Smooth muscle cell (in vitro differentiated cells): ENCODE results near the gene FGF2. TPM values are rescaled to one million over a fixed set of nuclear protein-coding genes. Genes with fewer than 3 reads are reported as not detected.

Experiments
- DNase-seq: peaks from one replicate; lab custom pipeline; 2025; ENCODE audit not compliant: unreplicated experiment; lab: John Stamatoyannopoulos, UW
- H2AFZ ChIP-seq: fragments of 200-600 bp; sonication (generic); 2 replicates; pipeline ENCODE4 v1.6.0; 2016; ENCODE audit warnings: antibody characterized with exemption, low read depth, mild to moderate bottlenecking
- H3F3A ChIP-seq: fragments of 200-600 bp; sonication (generic); 2 replicates; pipeline ENCODE4 v1.6.0; 2017; ENCODE audit warnings: antibody characterized with exemption, low read depth
- H3K27ac ChIP-seq: fragments of 200-600 bp; sonication (generic); 2 replicates; pipeline ENCODE4 v1.5.1; 2016; ENCODE audit warnings: low read depth, mild to moderate bottlenecking
- H3K27me3 ChIP-seq: fragments of 200-600 bp; sonication (generic); 2 replicates; pipeline ENCODE4 v1.6.1; 2016; ENCODE audit warnings: low read depth, mild to moderate bottlenecking
- H3K36me3 ChIP-seq: fragments of 200-600 bp; sonication (generic); 2 replicates; pipeline ENCODE4 v1.5.1; 2016; ENCODE audit warnings: low read depth
- H3K4me1 ChIP-seq: fragments of 200-600 bp; sonication (generic); 2 replicates; pipeline ENCODE4 v1.5.1; 2016; ENCODE audit warnings: low read depth
- H3K4me2 ChIP-seq: fragments of 200-600 bp; sonication (generic); 2 replicates; pipeline ENCODE4 v1.6.0; 2016; ENCODE audit warnings: mild to moderate bottlenecking
- H3K4me3 ChIP-seq: fragments of 200-600 bp; sonication (generic); 2 replicates; pipeline ENCODE4 v1.5.1; 2016; ENCODE audit warnings: mild to moderate bottlenecking
- H3K79me2 ChIP-seq: fragments of 200-600 bp; sonication (generic); 2 replicates; pipeline ENCODE4 v1.6.0; 2016; ENCODE audit warnings: low read depth, mild to moderate bottlenecking
- H3K9ac ChIP-seq: fragments of 200-600 bp; sonication (generic); 2 replicates; pipeline ENCODE4 v1.6.0; 2016; ENCODE audit warnings: low read depth
- H3K9me3 ChIP-seq: fragments of 200-600 bp; sonication (generic); replicated peaks from 2 replicates; pipeline ENCODE4 v1.5.1; 2016; ENCODE audit warnings: low read depth
- H4K20me1 ChIP-seq: fragments of 200-600 bp; sonication (generic); 2 replicates; pipeline ENCODE4 v1.6.0; 2016; ENCODE audit warnings: low read depth
- CTCF ChIP-seq: fragments of 200-600 bp; sonication (generic); IDR thresholded peaks from 2 replicates; pipeline ENCODE4 v1.5.1; 2017; ENCODE audit warnings: borderline replicate concordance, mild to moderate bottlenecking, antibody characterized with exemption; ENCODE audit not compliant: insufficient read depth, poor library complexity, severe bottlenecking
- WGBS: methylation state at CpG from one replicate; pipeline ENCODE4 v1.1.7; 2016; ENCODE audit warnings: low lambda C conversion rate; 5-methylcytosine and 5-hydroxymethylcytosine counted together
- polyA plus RNA-seq: library from polyadenylated mRNA; unstranded; fragments of >200 nt; fragmentation: Nextera tagmentation; extraction: Ambion mirVana; gene quantifications from 2 replicates; pipeline ENCODE4 v1.2.1, GENCODE V29; 2016
- total RNA-seq: library from RNA; depleted of rRNA; stranded (reverse); fragments of >200 nt; gene quantifications from 2 replicates; pipeline ENCODE4 v1.2.3, GENCODE V29; 2014

FGF2 gene
- total and polyA plus RNA-seq, 2 experiments from 2014 or later, result 11.8 to 18.9 TPM

GRCh38 chr4:122906859-122907305 is 80.3 kb downstream of the FGF2 start:
- H3K4me2 ChIP-seq, result no peak overlapping the region
- no peaks in the 10 kb centered on the region for H3K36me3 ChIP-seq
- no peak overlapping the region for H3K27ac ChIP-seq
- peaks cover 12% of the 10 kb centered on the region for H3F3A ChIP-seq
- DNase-seq, result no peak
- H3K79me2 ChIP-seq, result no peaks in the 10 kb centered on the region
- H3K9ac ChIP-seq, result no peak overlapping the region
- no peaks in the 10 kb centered on the region for H3K9me3 ChIP-seq
- H3K27me3 ChIP-seq, result no peaks in the 10 kb centered on the region
- TF ChIP-seq CTCF, result no peak
- H3K4me3 ChIP-seq, result no peak overlapping the region
- H3K4me1 ChIP-seq, result peaks cover 20% of the 10 kb centered on the region
- no peaks in the 10 kb centered on the region for H4K20me1 ChIP-seq
- 94% methylated on average over 7 of the region's 7 CpGs for WGBS
- H2AFZ ChIP-seq, result no peak overlapping the region

- no peaks in the 10 kb centered on the region for H3K9me3 ChIP-seq
- H4K20me1 ChIP-seq, result no peaks in the 10 kb centered on the region
- no peak overlapping the region for H3K4me3 ChIP-seq
- H3K27me3 ChIP-seq, result no peaks in the 10 kb centered on the region
- H3K4me2 ChIP-seq, result no peak overlapping the region
- peaks cover 5% of the 10 kb centered on the region for H3F3A ChIP-seq
- peaks cover 11% of the 10 kb centered on the region for H3K4me1 ChIP-seq
- no peak overlapping the region for H2AFZ ChIP-seq
- H3K79me2 ChIP-seq, result no peaks in the 10 kb centered on the region
- H3K9ac ChIP-seq, result no peak overlapping the region
- no peak for TF ChIP-seq CTCF
- H3K27ac ChIP-seq, result no peak overlapping the region
- DNase-seq, result no peak
- no peaks in the 10 kb centered on the region for H3K36me3 ChIP-seq
- 93% methylated on average over 1 of the region's 1 CpG for WGBS
Observed at GRCh38 chr4:122908223-122908622, 81.6 kb downstream of the FGF2 start.

GRCh38 chr4:122909683-122910082 is 83.1 kb downstream of the FGF2 start:
- H3K9ac ChIP-seq, result no peak overlapping the region
- no peak overlapping the region for H3K4me2 ChIP-seq
- no peaks in the 10 kb centered on the region for H4K20me1 ChIP-seq
- H2AFZ ChIP-seq, result no peak overlapping the region
- DNase-seq, result no peak
- H3F3A ChIP-seq, result no peaks in the 10 kb centered on the region
- no peaks in the 10 kb centered on the region for H3K79me2 ChIP-seq
- no peak overlapping the region for H3K4me3 ChIP-seq
- no peak overlapping the region for H3K27ac ChIP-seq
- no peak for TF ChIP-seq CTCF
- H3K27me3 ChIP-seq, result no peaks in the 10 kb centered on the region
- no peaks in the 10 kb centered on the region for H3K4me1 ChIP-seq
- no peaks in the 10 kb centered on the region for H3K36me3 ChIP-seq
- 60% methylated on average over 2 of the region's 2 CpGs for WGBS
- H3K9me3 ChIP-seq, result no peaks in the 10 kb centered on the region

- Histone ChIP-seq H3K27me3 (no peaks in the 10 kb centered on the region), H3K9me3 (no peaks in the 10 kb centered on the region), H3K36me3 (no peaks in the 10 kb centered on the region), H4K20me1 (no peaks in the 10 kb centered on the region), H3F3A (no peaks in the 10 kb centered on the region), H3K4me3 (no peak overlapping the region), H3K9ac (no peak overlapping the region), H3K27ac (no peak overlapping the region), H2AFZ (no peak overlapping the region), H3K4me2 (no peak overlapping the region), H3K4me1 (no peaks in the 10 kb centered on the region), H3K79me2 (no peaks in the 10 kb centered on the region)
- WGBS, result 89% methylated on average over 1 of the region's 1 CpG
- no peak for TF ChIP-seq CTCF
- DNase-seq, result no peak
Observed at GRCh38 chr4:122911588-122911987, 85.0 kb downstream of the FGF2 start.
